Heart right ventricle (tissue), 16 donors: Measurements from ENCODE around the gene POLR2M. TPM values are rescaled to one million over a fixed set of nuclear protein-coding genes. Genes with fewer than 3 reads are reported as not detected.
A peak's percentile ranks its signal among the peaks of the same experiment; 100 is the strongest.

ENCODE experiments used
- ATAC-seq, 8 donors: fragments of 200-7000 bp; cut with Tn5 transposase; one replicate each; pipeline ENCODE4 v1.9.1; 2020; ENCODE audit warnings: mild to moderate bottlenecking in 8 of 8, moderate library complexity in 8 of 8, moderate number of reproducible peaks in 1 of 8
- DNase-seq, 2 donors: peaks; one replicate each; pipeline ENCODE4 v3.0.0-alpha.2; 2020
- H3K27ac ChIP-seq, 10 donors: fragments of 200-600 bp; sonication (generic) in 2 of 10; one replicate each; pipeline versions ENCODE4 v1.5.0 to v1.8.0; 2020 to 2022; ENCODE audit warnings: mild to moderate bottlenecking in 3 of 10
- H3K27me3 ChIP-seq, 7 donors: fragments of 200-600 bp; one replicate each; pipeline ENCODE4 v1.8.0; 2021 to 2022; ENCODE audit warnings: mild to moderate bottlenecking in 2 of 7
- H3K36me3 ChIP-seq, 9 donors: fragments of 200-600 bp; sonication (generic) in 1 of 9; one replicate each; pipeline versions ENCODE4 v1.5.0 to v1.8.0; 2020 to 2022; ENCODE audit warnings: mild to moderate bottlenecking in 2 of 9
- H3K4me1 ChIP-seq, 9 donors: fragments of 200-600 bp; sonication (generic) in 1 of 9; one replicate each; pipeline versions ENCODE4 v1.5.0 to v1.8.0; 2020 to 2022; ENCODE audit warnings: mild to moderate bottlenecking in 4 of 9
- H3K4me3 ChIP-seq, 10 donors: fragments of 200-600 bp; sonication (generic) in 2 of 10; one replicate each; pipeline versions ENCODE4 v1.5.0 to v1.8.0; 2020 to 2022; ENCODE audit warnings: mild to moderate bottlenecking in 7 of 10, moderate library complexity in 2 of 10
- H3K9me3 ChIP-seq, 11 donors: fragments of 200-600 bp in 10 of 11; sonication (generic) in 2 of 11; one replicate each; pipeline versions ENCODE4 v1.5.0 to v1.8.0; 2013 to 2022; ENCODE audit warnings: mild to moderate bottlenecking in 2 of 11, control low read depth in 1 of 11, moderate library complexity in 1 of 11
- CTCF ChIP-seq, 9 donors: fragments of 200-600 bp; sonication (generic) in 2 of 9; IDR thresholded peaks; one replicate each; pipeline versions ENCODE4 v1.5.0 to v1.8.0; 2021 to 2022; ENCODE audit warnings: antibody characterized with exemption in 9 of 9, mild to moderate bottlenecking in 5 of 9, moderate library complexity in 1 of 9
- WGBS, 2 donors: extraction: QIAGEN DNeasy Blood & Tissue Kit; methylation state at CpG; one replicate each; pipeline ENCODE4 v1.1.7; 2013; ENCODE audit warnings: inconsistent platforms in 1 of 2; 5-methylcytosine and 5-hydroxymethylcytosine counted together
- intact Hi-C, 10 donors: fragments of 100-400 bp; cut with DNase I; formaldehyde crosslinking; loops; one replicate each; pipeline versions ENCODE4 v1.11.1 to v1.14.2; 2022
- polyA plus RNA-seq, 2 donors: library from polyadenylated mRNA; stranded (reverse); fragments of 200-250 nt; gene quantifications; one replicate each; pipeline ENCODE4 v1.2.3, GENCODE V29; 2013
- total RNA-seq, 10 donors: library from RNA; stranded (reverse); fragmentation: NEBNext Ultra II Directional in 3 of 10; extraction: Animal tissue kit (Norgen Biotek cat#: 25700) in 3 of 10; gene quantifications; one replicate each; pipeline versions ENCODE4 v1.2.1 to v1.2.4, GENCODE V29; 2021 to 2023
- donor health status: Arrhythmogenic right ventricular cardiomyopathy.
- donor health status: ischemic (EF 13 %, LVEDD 7.1; RV severe dilation, severe dysfunction).
- donor health status: healthy with polysubstance abuse.
- donor health status: DM: no; HTN: yes; CAD: no.
- donor health status: DM: no; HTN: no; CAD: no.
- donor health status: ischemic (EF 25% LVEDD 6.9; RV normal size, moderate dysfunction).
- donor health status: ischemic (EF 25% LVEDD 5.7; RV mildly dilated, moderate dysfunction).
- donor health status: healthy.
- donor health status: DM: yes; HTN: yes; CAD: no.
- donor health status: Ischemic cardiomyopathy.
- donor health status: ischemic (EF 35%, LVEDD 5.7; RV mildly dilated, moderate dysfunction).
- donor health status: nonischemic (EF 11% LVEDD 7.7; RV severe dilation, severe dysfunction).
- donor health status: DM: yes; HTN: yes; CAD: no.
- donor health status: PGD.
- donor health status: ischemic (EF 29% LVEDD 5.4; RV normal size, mild dysfunction).
- donor health status: nonischemic (EF 23%, LVEDD 6.1; RV moderate dilation, normal function).

POLR2M gene
- total and polyA plus RNA-seq, 12 donors = 15.2 to 89.2 (median 56.5) TPM

GRCh38 chr15:57686657-57687056 lies 19.9 kb upstream of the POLR2M start:
- H3K36me3 ChIP-seq = peaks cover 0 to 16% (median 0%) of the 10 kb centered on the region in 9 donors
- H3K9me3 ChIP-seq = no peaks in the 10 kb centered on the region
- DNase-seq (no peak), ATAC-seq (peak; percentile 41 to 86 (median 74))
- peak overlapping the region in 8 of 10 donors; percentile 9 to 90 (median 71) for H3K27ac ChIP-seq
- H3K27me3 ChIP-seq = no peaks in the 10 kb centered on the region
- TF ChIP-seq CTCF (IDR thresholded peaks at IDR 0.05) = no peak
- H3K4me1 ChIP-seq = peaks cover 4 to 70% (median 29%) of the 10 kb centered on the region in 9 donors
- WGBS, 2 donors = 35 to 44% methylated on average over 4 of the region's 4 CpGs
- H3K4me3 ChIP-seq = no peak overlapping the region
- intact Hi-C loops = no loop called here

GRCh38 chr15:57690341-57690966 lies 16.1 kb upstream of the POLR2M start:
- DNase-seq (no peak), ATAC-seq (peak in 5 of 8 donors; percentile 12 to 73 (median 40))
- no peaks in the 10 kb centered on the region for H3K9me3 ChIP-seq
- no peaks in the 10 kb centered on the region for H3K27me3 ChIP-seq
- WGBS, 2 donors = 68 to 76% methylated on average over 6 of the region's 6 CpGs
- peaks cover 0 to 11% (median 0%) of the 10 kb centered on the region in 9 donors for H3K36me3 ChIP-seq
- intact Hi-C loops = no loop called here
- TF ChIP-seq CTCF (IDR thresholded peaks at IDR 0.05) = no peak
- peaks cover 6 to 70% (median 47%) of the 10 kb centered on the region in 9 donors for H3K4me1 ChIP-seq
- no peak overlapping the region for H3K4me3 ChIP-seq
- H3K27ac ChIP-seq = peak overlapping the region in 8 of 10 donors; percentile 7 to 77 (median 62)

- DNase-seq = no peak
- Histone ChIP-seq H3K9me3 (no peaks in the 10 kb centered on the region), H3K27me3 (no peaks in the 10 kb centered on the region), H3K36me3 (peaks cover 0 to 11% (median 0%) of the 10 kb centered on the region in 9 donors), H3K4me3 (no peak overlapping the region), H3K27ac (peak overlapping the region in 8 of 10 donors; percentile 7 to 77 (median 62)), H3K4me1 (peaks cover 6 to 69% (median 41%) of the 10 kb centered on the region in 9 donors)
- ATAC-seq = peak in 7 of 8 donors; percentile 13 to 52 (median 23)
- intact Hi-C loops = no loop called here
- no peak for TF ChIP-seq CTCF (IDR thresholded peaks at IDR 0.05)
- WGBS, 2 donors = 15 to 27% methylated on average over 1 of the region's 1 CpG
Observed at GRCh38 chr15:57691082-57691481, 15.4 kb upstream of the POLR2M start.

GRCh38 chr15:57692709-57693108 lies 13.8 kb upstream of the POLR2M start:
- WGBS, 2 donors = 26 to 63% methylated on average over 1 of the region's 1 CpG
- Histone ChIP-seq H3K4me3 (no peak overlapping the region), H3K4me1 (peaks cover 2 to 66% (median 33%) of the 10 kb centered on the region in 9 donors), H3K27ac (peak overlapping the region in 9 of 10 donors; percentile 31 to 77 (median 51)), H3K27me3 (no peaks in the 10 kb centered on the region), H3K9me3 (no peaks in the 10 kb centered on the region), H3K36me3 (peaks cover 0 to 11% (median 0%) of the 10 kb centered on the region in 9 donors)
- intact Hi-C loops = no loop called here
- TF ChIP-seq CTCF (IDR thresholded peaks at IDR 0.05) = no peak
- ATAC-seq (peak in 6 of 8 donors; percentile 18 to 42 (median 38)), DNase-seq (no peak)
